ENCODE results near the gene RBP3.

- TF ChIP-seq CTCF (IDR thresholded peaks at IDR 0.05) (no peak), POLR2AphosphoS5 (IDR thresholded peaks at IDR 0.05; ENCODE audit: insufficient read depth in 1 of 2, low read depth in 1 of 2) (no peak)
Measured at GRCh38 chr10:47306387-47307210, 41.6 kb upstream of the RBP3 start.
